ENCODE results near the gene KPNB1. TPM values are rescaled to one million over a fixed set of nuclear protein-coding genes. Genes with fewer than 3 reads are reported as not detected.
A peak's percentile ranks its signal among the peaks of the same experiment; 100 is the strongest.

The KPNB1 gene
- total and polyA plus RNA-seq, 10 donors, result 37.0 to 331 (median 250) TPM

DNA sequence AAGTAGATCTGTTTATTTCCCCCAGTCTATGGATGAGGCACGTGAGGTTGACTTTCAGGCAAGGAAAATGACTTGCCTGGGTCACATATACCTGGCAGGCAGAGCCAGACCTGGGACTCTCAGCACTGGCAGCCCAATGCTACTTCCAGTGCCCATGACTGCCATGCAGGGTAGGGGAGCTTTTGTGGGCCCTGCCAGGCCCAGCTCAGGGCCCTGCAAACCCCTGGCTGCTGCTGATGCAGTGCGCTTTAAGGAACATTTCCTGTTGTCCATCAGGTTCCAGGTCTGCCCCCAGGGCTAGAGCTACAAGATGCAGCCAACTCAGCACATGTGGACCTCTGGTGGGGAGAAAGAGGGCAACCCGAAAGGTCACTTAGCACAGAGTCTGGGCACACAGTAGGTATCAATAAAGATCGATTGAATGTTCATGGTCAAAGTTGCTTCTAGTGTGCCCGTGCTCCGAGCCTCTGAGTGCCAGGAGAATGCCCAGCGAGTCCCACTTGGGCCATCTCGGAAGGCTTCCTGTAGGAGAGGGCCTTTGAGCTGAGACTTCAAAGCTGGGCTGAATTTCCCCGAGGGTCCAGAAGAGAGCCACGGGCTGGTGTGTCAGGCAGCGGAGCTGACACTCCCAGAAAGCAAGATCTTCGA lies 82.8 kb downstream of the KPNB1 start:
- Histone ChIP-seq H3K27ac (peak overlapping the region in 7 of 8 donors; percentile 14 to 91 (median 84)), H3K9me3 (no peaks in the 10 kb centered on the region), H3K27me3 (replicated peaks in 1 of 7) (peaks cover 0 to 55% (median 21%) of the 10 kb centered on the region in 7 donors), H3K4me3 (peak overlapping the region in 6 of 8 donors; percentile 52 to 81 (median 58)), H3K36me3 (no peaks in the 10 kb centered on the region), H3K4me1 (peaks cover 0 to 67% (median 27%) of the 10 kb centered on the region in 6 donors)
- WGBS, 5 donors, result 46 to 52% (median 52%) methylated on average over 9 to 12 of the region's 12 CpGs
- peak; percentile 70 for DNase-seq
- intact Hi-C loops (cut with DNase I; ENCODE audit: low total_unique reads), result no loop called here
- TF ChIP-seq POLR2A (IDR thresholded peaks at IDR 0.05), result no peak
- TF ChIP-seq, protein P1, sequence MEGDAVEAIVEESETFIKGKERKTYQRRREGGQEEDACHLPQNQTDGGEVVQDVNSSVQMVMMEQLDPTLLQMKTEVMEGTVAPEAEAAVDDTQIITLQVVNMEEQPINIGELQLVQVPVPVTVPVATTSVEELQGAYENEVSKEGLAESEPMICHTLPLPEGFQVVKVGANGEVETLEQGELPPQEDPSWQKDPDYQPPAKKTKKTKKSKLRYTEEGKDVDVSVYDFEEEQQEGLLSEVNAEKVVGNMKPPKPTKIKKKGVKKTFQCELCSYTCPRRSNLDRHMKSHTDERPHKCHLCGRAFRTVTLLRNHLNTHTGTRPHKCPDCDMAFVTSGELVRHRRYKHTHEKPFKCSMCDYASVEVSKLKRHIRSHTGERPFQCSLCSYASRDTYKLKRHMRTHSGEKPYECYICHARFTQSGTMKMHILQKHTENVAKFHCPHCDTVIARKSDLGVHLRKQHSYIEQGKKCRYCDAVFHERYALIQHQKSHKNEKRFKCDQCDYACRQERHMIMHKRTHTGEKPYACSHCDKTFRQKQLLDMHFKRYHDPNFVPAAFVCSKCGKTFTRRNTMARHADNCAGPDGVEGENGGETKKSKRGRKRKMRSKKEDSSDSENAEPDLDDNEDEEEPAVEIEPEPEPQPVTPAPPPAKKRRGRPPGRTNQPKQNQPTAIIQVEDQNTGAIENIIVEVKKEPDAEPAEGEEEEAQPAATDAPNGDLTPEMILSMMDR (IDR thresholded peaks at IDR 0.05 in 8 of 11, conservative IDR thresholded peaks at IDR 0.05 in 3 of 11), result no peak
- no peak for TF ChIP-seq POLR2AphosphoS5 (IDR thresholded peaks at IDR 0.05)

DNA sequence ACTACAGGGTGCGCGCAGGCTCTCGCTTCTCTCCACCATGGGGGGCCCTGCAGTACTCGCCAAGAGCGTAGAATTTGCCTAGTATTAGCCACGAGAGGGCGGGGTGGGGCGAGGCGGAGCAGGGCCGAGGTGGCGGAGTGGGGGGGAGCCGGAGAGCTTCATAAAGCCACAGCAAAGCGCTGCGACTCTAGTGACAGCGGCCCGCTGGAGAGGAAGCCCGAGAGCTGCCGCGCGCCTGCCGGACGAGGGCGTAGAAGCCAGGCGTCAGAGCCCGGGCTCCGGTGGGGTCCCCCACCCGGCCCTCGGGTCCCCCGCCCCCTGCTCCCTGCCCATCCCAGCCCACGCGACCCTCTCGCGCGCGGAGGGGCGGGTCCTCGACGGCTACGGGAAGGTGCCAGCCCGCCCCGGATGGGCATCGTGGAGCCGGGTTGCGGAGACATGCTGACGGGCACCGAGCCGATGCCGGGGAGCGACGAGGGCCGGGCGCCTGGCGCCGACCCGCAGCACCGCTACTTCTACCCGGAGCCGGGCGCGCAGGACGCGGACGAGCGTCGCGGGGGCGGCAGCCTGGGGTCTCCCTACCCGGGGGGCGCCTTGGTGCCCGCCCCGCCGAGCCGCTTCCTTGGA lies 83.4 kb downstream of the KPNB1 start, which contains the start of gene TBX21:
Gene TBX21, plus strand, starts transcription at position 190 of the 627 bp plus-strand sequence. Its CDS starts 219 bp downstream, at position 409.
- H3K4me1 ChIP-seq, result peaks cover 0 to 73% (median 29%) of the 10 kb centered on the region in 6 donors
- TF ChIP-seq POLR2A (IDR thresholded peaks at IDR 0.05) (peak in 2 of 3 donors; percentile 71 to 87), POLR2AphosphoS5 (IDR thresholded peaks at IDR 0.05) (peak; percentile 93 to 96 (median 94))
- TF ChIP-seq, protein P1 (IDR thresholded peaks at IDR 0.05 in 8 of 11, conservative IDR thresholded peaks at IDR 0.05 in 3 of 11), result peak; percentile 11 to 74 (median 44)
- H3K4me3 ChIP-seq, result peak within 1 kb of the TSS; percentile 42 to 81 (median 58)
- intact Hi-C loops (cut with DNase I; ENCODE audit: low total_unique reads), result no loop called here
- peak; percentile 97 for DNase-seq
- peak within 1 kb of the TSS; percentile 14 to 91 (median 84) for H3K27ac ChIP-seq
- WGBS, 5 donors, result 0 to 1% (median 1%) methylated on average over 2 to 73 of the region's 73 CpGs
- H3K36me3 ChIP-seq, result no peaks in the 10 kb centered on the region
- H3K27me3 ChIP-seq (replicated peaks in 1 of 7), result peaks cover 0 to 55% (median 21%) of the 10 kb centered on the region in 7 donors
- H3K9me3 ChIP-seq, result no peaks in the 10 kb centered on the region

DNA sequence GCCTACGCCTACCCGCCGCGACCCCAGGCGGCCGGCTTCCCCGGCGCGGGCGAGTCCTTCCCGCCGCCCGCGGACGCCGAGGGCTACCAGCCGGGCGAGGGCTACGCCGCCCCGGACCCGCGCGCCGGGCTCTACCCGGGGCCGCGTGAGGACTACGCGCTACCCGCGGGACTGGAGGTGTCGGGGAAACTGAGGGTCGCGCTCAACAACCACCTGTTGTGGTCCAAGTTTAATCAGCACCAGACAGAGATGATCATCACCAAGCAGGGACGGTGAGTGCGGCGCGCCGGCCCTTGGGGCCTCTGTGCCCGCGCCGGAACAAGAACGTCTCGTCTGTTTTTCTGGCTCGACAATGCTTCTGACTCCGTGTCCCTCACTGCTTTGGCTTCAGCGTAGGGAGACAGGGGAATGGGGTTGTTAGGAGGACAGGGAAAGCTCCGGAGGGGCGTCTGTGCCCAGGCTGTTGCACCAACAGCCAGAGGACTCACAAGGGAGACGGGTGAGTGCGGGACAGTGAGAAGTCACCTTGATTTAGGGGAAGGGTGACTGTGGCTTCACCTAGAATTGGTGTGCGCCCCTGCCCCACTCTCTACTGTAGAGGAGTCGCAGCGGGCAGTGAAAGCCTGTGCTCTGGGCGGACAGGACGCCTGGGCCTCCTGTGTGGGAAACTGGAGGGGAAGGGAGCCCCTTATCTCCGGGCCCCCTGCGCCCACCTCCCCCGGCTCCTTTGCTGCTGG lies 84.1 kb downstream of the KPNB1 start:
- 5 to 21% (median 7%) methylated on average over 20 to 60 of the region's 60 CpGs for WGBS, 5 donors
- TF ChIP-seq POLR2A (IDR thresholded peaks at IDR 0.05), result no peak
- no peak for TF ChIP-seq POLR2AphosphoS5 (IDR thresholded peaks at IDR 0.05)
- TF ChIP-seq, protein P1 (IDR thresholded peaks at IDR 0.05 in 8 of 11, conservative IDR thresholded peaks at IDR 0.05 in 3 of 11), result no peak
- H3K27ac ChIP-seq, result peak overlapping the region; percentile 14 to 91 (median 84)
- H3K4me3 ChIP-seq, result peak overlapping the region; percentile 42 to 81 (median 58)
- no peaks in the 10 kb centered on the region for H3K36me3 ChIP-seq
- H3K27me3 ChIP-seq (replicated peaks in 1 of 7), result peaks cover 0 to 55% (median 21%) of the 10 kb centered on the region in 7 donors
- intact Hi-C loops (cut with DNase I; ENCODE audit: low total_unique reads), result no loop called here
- peaks cover 0 to 77% (median 29%) of the 10 kb centered on the region in 6 donors for H3K4me1 ChIP-seq
- peak; percentile 80 for DNase-seq
- H3K9me3 ChIP-seq, result no peaks in the 10 kb centered on the region

Data from spleen (tissue), 11 donors.